GM19023 (cell line): ENCODE measurements around the gene LCN12.

ENCODE experiments used
- ATAC-seq: cut with Tn5 transposase; IDR thresholded peaks from one replicate; pipeline ENCODE4 v1.9.1; 2021; ENCODE audit warnings: mild to moderate bottlenecking, moderate library complexity; ENCODE audit not compliant: unreplicated experiment

LCN12 gene

GRCh38 chr9:136926749-136927148 is 25.3 kb upstream of the LCN12 start:
- ATAC-seq: no peak

- ATAC-seq: no peak
These were observed 24.5 kb upstream of the LCN12 start for GRCh38 chr9:136927343-136928271.

- no peak for ATAC-seq
These were observed 23.5 kb upstream of the LCN12 start for GRCh38 chr9:136928591-136928990.

GRCh38 chr9:136930014-136930413 is 22.1 kb upstream of the LCN12 start:
- ATAC-seq: no peak

- ATAC-seq: no peak
These were observed 20.4 kb upstream of the LCN12 start for GRCh38 chr9:136931611-136932130.

- ATAC-seq: no peak
These were observed 17.8 kb upstream of the LCN12 start for GRCh38 chr9:136934277-136934676.

GRCh38 chr9:136935651-136936050 is 16.4 kb upstream of the LCN12 start:
- ATAC-seq: no peak

GRCh38 chr9:136936645-136937170 is 15.4 kb upstream of the LCN12 start:
- no peak for ATAC-seq

GRCh38 chr9:136937186-136938001 is 14.7 kb upstream of the LCN12 start:
- no peak for ATAC-seq

GRCh38 chr9:136939431-136939995 is 12.6 kb upstream of the LCN12 start:
- ATAC-seq: no peak

- no peak for ATAC-seq
These were observed 12.0 kb upstream of the LCN12 start for GRCh38 chr9:136939996-136940525.

- ATAC-seq: no peak
These were observed 11.4 kb upstream of the LCN12 start for GRCh38 chr9:136940526-136941230.

GRCh38 chr9:136941231-136942111 is 10.6 kb upstream of the LCN12 start:
- no peak for ATAC-seq

- no peak for ATAC-seq
These were observed 9.8 kb upstream of the LCN12 start for GRCh38 chr9:136942112-136942880.

- no peak for ATAC-seq
These were observed 9.2 kb upstream of the LCN12 start for GRCh38 chr9:136942881-136943230.

- peak; percentile 14 for ATAC-seq
These were observed 8.5 kb upstream of the LCN12 start for GRCh38 chr9:136943291-136944211.

GRCh38 chr9:136944212-136944518 is 7.9 kb upstream of the LCN12 start:
- ATAC-seq: peak; percentile 37
